Loucy (cell line): ENCODE data around the gene TEX261.
"Not testable (repeated sequence)": the region's sequence is repeated elsewhere in the genome, so short reads cannot be mapped to it uniquely, and the experiment has no call there.

Source experiments
- H2AFZ ChIP-seq: fragments of 200-600 bp; sonication (generic); 2 replicates; pipeline ENCODE4 v1.6.0; 2016; ENCODE audit warnings: antibody characterized with exemption, mild to moderate bottlenecking, low read length, moderate library complexity
- H3F3A ChIP-seq: fragments of 200-600 bp; 2 replicates; pipeline ENCODE4 v1.6.0; 2016; ENCODE audit warnings: antibody characterized with exemption, low read depth, mild to moderate bottlenecking
- H3K27me3 ChIP-seq: fragments of 200-600 bp; sonication (generic); 2 replicates; pipeline ENCODE4 v1.6.1; 2014; ENCODE audit warnings: low read length, mild to moderate bottlenecking; ENCODE audit not compliant: insufficient read depth, poor library complexity, severe bottlenecking
- H3K36me3 ChIP-seq: fragments of 200-600 bp; sonication (generic); 2 replicates; pipeline ENCODE4 v1.6.1; 2016; ENCODE audit warnings: low read length; ENCODE audit not compliant: insufficient read depth
- H3K4me1 ChIP-seq: fragments of 200-600 bp; sonication (generic); 2 replicates; pipeline ENCODE4 v1.5.1; 2014; ENCODE audit warnings: low read length, mild to moderate bottlenecking; ENCODE audit not compliant: insufficient read depth, poor library complexity, severe bottlenecking
- H3K4me2 ChIP-seq: fragments of 200-600 bp; sonication (generic); 2 replicates; pipeline ENCODE4 v1.6.0; 2014; ENCODE audit warnings: antibody characterized with exemption, low read length, low read depth, mild to moderate bottlenecking; ENCODE audit not compliant: poor library complexity, severe bottlenecking
- H3K4me3 ChIP-seq: fragments of 200-600 bp; sonication (generic); 2 replicates; pipeline ENCODE4 v1.5.1; 2014; ENCODE audit warnings: low read length, mild to moderate bottlenecking, mixed read lengths; ENCODE audit not compliant: poor library complexity, severe bottlenecking
- H3K79me2 ChIP-seq: fragments of 200-600 bp; sonication (generic); 2 replicates; pipeline ENCODE4 v1.6.1; 2014; ENCODE audit warnings: low read length; ENCODE audit not compliant: insufficient read depth
- H3K9ac ChIP-seq: fragments of 200-600 bp; sonication (generic); 2 replicates; pipeline ENCODE4 v1.6.0; 2014; ENCODE audit warnings: mild to moderate bottlenecking, low read depth, low read length, moderate library complexity; ENCODE audit not compliant: poor library complexity, severe bottlenecking
- H3K9me2 ChIP-seq: fragments of 200-600 bp; sonication (generic); replicated peaks from 2 replicates; pipeline ENCODE4 v1.6.1; 2016; ENCODE audit warnings: low read depth, low read length, mixed read lengths
- H3K9me3 ChIP-seq: fragments of 200-600 bp; sonication (generic); 2 replicates; pipeline ENCODE4 v1.6.1; 2014; ENCODE audit warnings: mild to moderate bottlenecking, antibody characterized with exemption, low read length, low read depth; ENCODE audit not compliant: insufficient read depth
- H4K20me1 ChIP-seq: fragments of 200-600 bp; sonication (generic); 2 replicates; pipeline ENCODE4 v1.6.0; 2014; ENCODE audit warnings: antibody characterized with exemption, low read length, mild to moderate bottlenecking; ENCODE audit not compliant: insufficient read depth, poor library complexity, severe bottlenecking
- CTCF ChIP-seq: fragments of 200-600 bp; sonication (generic); conservative IDR thresholded peaks from 2 replicates; pipeline ENCODE4 v1.5.1; 2014; ENCODE audit warnings: mild to moderate bottlenecking, antibody characterized with exemption, low read length
- EZH2phosphoT487 ChIP-seq: fragments of 200-600 bp; IDR thresholded peaks from 2 replicates; pipeline ENCODE4 v1.6.1; 2018; ENCODE audit warnings: antibody characterized with exemption, mild to moderate bottlenecking, moderate library complexity, borderline replicate concordance

TEX261 gene

GRCh38 chr2:70994699-70995425 is at the start of gene TEX261:
Gene TEX261, minus strand, starts transcription at chr2:70994873. Its CDS starts 116 bp downstream, at chr2:70994757.
- TF ChIP-seq EZH2phosphoT487 (no peak), CTCF (peak; percentile 52)
- H3K79me2 ChIP-seq = peaks cover 45% of the 10 kb centered on the region
- H3K9me2 ChIP-seq = no peaks in the 10 kb centered on the region
- H3K4me3 ChIP-seq = peak within 1 kb of the TSS; percentile 92
- H4K20me1 ChIP-seq = peaks cover 27% of the 10 kb centered on the region
- H3K9me3 ChIP-seq = no peaks in the 10 kb centered on the region
- no peaks in the 10 kb centered on the region for H3K27me3 ChIP-seq
- H3K9ac ChIP-seq = peak within 1 kb of the TSS; percentile 87
- peaks cover 39% of the 10 kb centered on the region for H3K4me1 ChIP-seq
- H3K36me3 ChIP-seq = peaks cover 16% of the 10 kb centered on the region; the same call in 1 of the 2 replicates
- H3K4me2 ChIP-seq = peak within 1 kb of the TSS; percentile 99
- H2AFZ ChIP-seq = peak within 1 kb of the TSS; percentile 100
- H3F3A ChIP-seq = no peaks in the 10 kb centered on the region

- no peaks in the 10 kb centered on the region for H3K27me3 ChIP-seq
- H4K20me1 ChIP-seq = no peaks in the 10 kb centered on the region
- H3F3A ChIP-seq = no peaks in the 10 kb centered on the region
- no peaks in the 10 kb centered on the region for H3K4me1 ChIP-seq
- H3K4me3 ChIP-seq = no peak overlapping the region
- H3K9me2 ChIP-seq = no peaks in the 10 kb centered on the region
- no peak overlapping the region for H3K4me2 ChIP-seq
- no peak overlapping the region for H2AFZ ChIP-seq
- TF ChIP-seq EZH2phosphoT487 (no peak), CTCF (no peak)
- H3K79me2 ChIP-seq = no peaks in the 10 kb centered on the region
- no peaks in the 10 kb centered on the region for H3K36me3 ChIP-seq
- H3K9me3 ChIP-seq = no peaks in the 10 kb centered on the region
- H3K9ac ChIP-seq = no peak overlapping the region
Observed at GRCh38 chr2:71043531-71044407, 49.1 kb upstream of the TEX261 start.

- Histone ChIP-seq H3F3A (no peaks in the 10 kb centered on the region), H3K27me3 (no peaks in the 10 kb centered on the region), H4K20me1 (no peaks in the 10 kb centered on the region), H2AFZ (no peak overlapping the region), H3K4me3 (no peak overlapping the region), H3K36me3 (no peaks in the 10 kb centered on the region), H3K4me1 (no peaks in the 10 kb centered on the region), H3K79me2 (no peaks in the 10 kb centered on the region), H3K9ac (no peak overlapping the region), H3K9me3 (no peaks in the 10 kb centered on the region), H3K4me2 (no peak overlapping the region), H3K9me2 (no peaks in the 10 kb centered on the region)
- TF ChIP-seq CTCF (no peak), EZH2phosphoT487 (no peak)
Observed at GRCh38 chr2:71042287-71042686, 47.6 kb upstream of the TEX261 start.

GRCh38 chr2:71036296-71036695 is 41.6 kb upstream of the TEX261 start:
- not testable (repeated sequence) for H2AFZ ChIP-seq

More at GRCh38 chr2:71036296-71036695, 41.6 kb upstream of the TEX261 start:
- not testable (repeated sequence) for H3K36me3 ChIP-seq, H3K4me1 ChIP-seq, H3K79me2 ChIP-seq, H3K9me3 ChIP-seq, H3K4me2 ChIP-seq, H3F3A ChIP-seq, H3K27me3 ChIP-seq, H4K20me1 ChIP-seq, H3K4me3 ChIP-seq, H3K9me2 ChIP-seq, H3K9ac ChIP-seq
